HG02870 (cell line): Measurements from ENCODE around the gene RAF1.
"Not testable (repeated sequence)": the region's sequence is repeated elsewhere in the genome, so short reads cannot be mapped to it uniquely, and the experiment has no call there.

Experiments used
- ATAC-seq: cut with Tn5 transposase; IDR thresholded peaks from one replicate; pipeline ENCODE4 v1.9.1; 2021; ENCODE audit warnings: mild to moderate bottlenecking, moderate library complexity; ENCODE audit not compliant: unreplicated experiment

RAF1 gene

GRCh38 chr3:12663936-12664908 lies at the start of gene RAF1:
RAF1 (minus strand) TSS chr3:12664117; CDS start chr3:12618721, 45,396 bp downstream.
- peak; percentile 89 for ATAC-seq

GRCh38 chr3:12710062-12710461 lies 46.1 kb upstream of the RAF1 start:
- ATAC-seq = no peak

DNA sequence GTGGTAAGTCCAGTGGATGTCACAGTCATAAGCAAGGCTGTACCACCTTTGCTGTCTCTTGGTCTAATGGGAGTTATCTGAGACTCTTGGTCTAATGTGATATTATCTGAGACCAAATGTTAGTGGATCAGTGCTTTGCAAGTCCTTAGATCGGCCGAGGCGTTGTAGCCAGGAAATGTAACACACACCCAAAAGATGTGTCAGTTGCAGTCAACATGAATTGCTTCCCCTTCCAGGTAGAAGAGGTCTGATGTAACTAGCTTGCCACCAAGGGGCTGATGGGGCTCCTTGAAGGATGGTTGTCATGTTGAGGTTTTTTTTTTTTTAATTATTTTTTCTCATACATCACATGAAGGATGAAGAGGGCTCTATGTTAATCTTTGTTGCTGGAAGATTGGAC lies 45.4 kb upstream of the RAF1 start:
- ATAC-seq = no peak

DNA sequence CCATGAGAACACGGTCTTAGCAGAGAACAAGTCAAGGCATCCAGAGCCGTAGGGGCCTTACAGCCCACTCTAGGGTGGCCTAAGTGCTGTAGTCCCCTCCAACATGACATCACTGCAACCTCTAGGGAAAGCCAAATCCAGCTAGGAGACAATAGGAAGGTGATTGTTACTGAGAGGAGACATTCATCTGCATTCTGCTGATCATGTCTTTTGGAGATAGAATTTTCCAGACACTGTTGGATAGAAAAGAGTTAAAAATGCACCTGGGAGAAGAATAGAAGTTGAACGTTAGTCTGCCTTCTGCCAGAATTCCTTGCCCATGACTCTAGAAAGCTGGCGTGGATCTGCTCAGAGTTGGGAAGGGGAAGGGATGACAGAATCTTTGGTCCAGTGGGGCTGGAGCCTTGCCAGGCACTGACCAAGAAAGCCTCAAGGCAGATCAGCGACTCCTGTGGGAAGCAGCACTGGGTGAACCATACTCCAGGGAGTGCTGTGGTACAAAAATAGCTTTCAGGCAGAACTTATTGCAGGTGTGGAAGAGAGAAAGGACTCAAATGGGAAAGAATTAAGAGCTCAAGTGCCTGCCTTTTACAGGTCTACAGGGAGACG lies 44.8 kb upstream of the RAF1 start:
- ATAC-seq = no peak

- ATAC-seq = no peak
These were observed 43.5 kb upstream of the RAF1 start for GRCh38 chr3:12707449-12707848.

DNA sequence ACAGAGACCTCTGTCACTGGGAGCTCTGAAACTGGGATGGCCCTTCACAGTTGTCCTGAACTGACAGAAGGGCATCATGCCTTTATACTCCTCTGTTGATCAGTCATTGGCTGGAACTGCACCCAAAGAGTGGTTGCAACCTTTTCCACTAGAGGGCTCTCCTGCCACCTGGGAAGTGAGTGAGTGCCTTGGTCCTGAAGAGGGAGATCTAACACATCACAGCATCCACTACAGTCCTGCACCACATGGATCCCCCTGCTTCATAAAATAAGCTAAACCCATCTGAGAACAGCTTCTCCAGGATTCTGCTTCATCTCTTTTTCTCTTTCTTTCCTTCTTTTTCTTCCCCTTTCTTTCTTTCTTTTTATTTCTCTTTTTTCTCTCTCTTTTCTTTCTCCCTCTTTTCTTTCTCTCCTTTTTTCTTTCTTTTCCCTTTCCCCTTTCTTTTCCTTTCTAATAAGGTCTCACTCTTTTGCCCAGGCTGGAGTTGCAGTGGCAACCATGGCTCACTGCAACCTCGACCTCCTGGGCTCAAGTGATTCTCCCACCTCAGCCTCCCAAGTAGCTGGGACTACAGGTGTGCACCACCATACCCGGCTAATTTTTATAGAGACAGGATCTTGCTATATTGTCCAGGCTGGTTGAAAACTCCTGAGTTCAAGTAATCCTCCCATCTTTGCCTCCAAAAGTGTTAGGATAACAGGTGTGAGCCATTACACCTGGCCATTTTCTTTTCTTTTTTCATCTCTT lies 42.8 kb upstream of the RAF1 start:
- peak; percentile 92 for ATAC-seq

DNA sequence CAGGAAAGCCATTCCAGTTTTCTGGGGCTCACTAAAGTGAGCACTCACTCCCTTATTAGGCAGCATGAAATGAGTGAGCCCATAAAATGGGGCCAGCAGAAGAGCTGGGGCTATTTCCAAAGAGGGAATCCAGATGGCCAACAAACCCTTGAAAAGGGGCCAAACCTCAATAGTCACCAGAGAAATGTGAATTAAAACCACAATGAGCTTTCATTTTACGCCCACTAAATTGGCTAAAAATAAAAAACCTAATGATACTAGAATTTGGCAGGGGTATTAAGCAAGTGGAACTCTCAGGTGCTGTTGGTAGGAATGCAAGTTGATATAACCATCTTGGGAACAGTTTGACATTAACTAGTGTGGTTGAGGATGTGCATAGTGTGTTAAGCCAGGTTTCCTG lies 42.1 kb upstream of the RAF1 start:
- no peak for ATAC-seq

- no peak for ATAC-seq
These were observed 41.5 kb upstream of the RAF1 start for GRCh38 chr3:12705374-12705926.

DNA sequence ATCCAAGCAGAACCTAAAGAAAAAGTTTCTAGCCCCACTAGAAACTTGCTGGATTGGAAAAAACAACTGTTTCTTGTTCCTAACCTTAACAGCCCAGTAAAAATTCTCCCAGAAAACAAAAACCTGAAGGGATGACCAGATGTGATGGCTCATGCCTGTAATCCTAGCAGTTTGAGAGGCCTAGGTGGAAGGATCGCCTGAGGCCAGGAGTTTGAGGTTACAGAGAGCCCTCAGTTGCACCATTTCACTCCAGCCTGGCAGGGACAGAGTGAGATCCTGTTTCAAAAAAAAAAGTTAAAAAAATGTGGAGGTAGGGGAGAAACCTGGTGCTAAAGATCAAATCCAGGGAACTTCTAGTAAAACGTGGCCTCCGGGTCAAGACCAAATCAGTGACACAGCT lies 38.6 kb upstream of the RAF1 start:
- ATAC-seq = no peak

- not testable (repeated sequence) for ATAC-seq
These were observed 37.7 kb upstream of the RAF1 start for GRCh38 chr3:12701601-12702000.

DNA sequence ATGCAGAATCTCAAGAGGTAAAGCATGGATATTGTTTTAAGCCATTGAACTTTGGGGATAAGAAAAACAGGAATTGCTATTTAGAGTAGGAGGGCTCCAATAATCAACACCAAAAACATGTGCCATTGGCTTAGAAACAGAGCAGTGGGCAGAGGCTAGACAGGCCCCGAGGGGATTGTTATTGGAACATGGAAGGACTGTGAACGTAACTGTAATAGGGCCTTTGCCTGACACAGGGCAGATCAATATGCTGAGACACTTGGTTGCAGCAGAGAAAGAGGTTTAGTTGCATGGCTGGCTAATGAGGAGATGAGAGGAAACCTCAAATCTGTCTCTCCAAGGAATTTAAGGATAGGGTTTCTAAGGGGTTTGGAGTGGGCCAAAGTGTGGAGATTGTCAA lies 36.9 kb upstream of the RAF1 start:
- no peak for ATAC-seq

GRCh38 chr3:12695916-12696315 lies 32.0 kb upstream of the RAF1 start:
- ATAC-seq = no peak

DNA sequence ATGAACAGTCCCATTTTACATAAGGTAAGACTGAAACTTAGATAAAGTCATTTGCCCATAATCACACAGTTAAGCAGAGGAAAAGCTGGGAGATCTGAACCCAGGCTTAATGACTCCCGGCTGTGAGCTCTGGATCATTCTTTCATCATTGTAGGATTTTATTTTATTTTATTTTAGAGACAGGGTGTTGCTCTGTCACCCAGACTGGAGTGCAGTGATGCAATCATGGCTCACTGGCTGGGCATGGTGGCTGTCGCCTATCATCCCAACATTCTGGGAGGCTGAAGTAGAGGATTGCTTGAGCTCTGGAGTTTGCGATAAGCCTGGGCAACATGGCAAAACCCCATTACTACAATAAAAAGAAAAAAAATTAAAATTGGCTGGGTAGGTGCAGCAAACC lies 31.2 kb upstream of the RAF1 start:
- ATAC-seq = no peak

GRCh38 chr3:12692444-12692843 lies 28.5 kb upstream of the RAF1 start:
- no peak for ATAC-seq

DNA sequence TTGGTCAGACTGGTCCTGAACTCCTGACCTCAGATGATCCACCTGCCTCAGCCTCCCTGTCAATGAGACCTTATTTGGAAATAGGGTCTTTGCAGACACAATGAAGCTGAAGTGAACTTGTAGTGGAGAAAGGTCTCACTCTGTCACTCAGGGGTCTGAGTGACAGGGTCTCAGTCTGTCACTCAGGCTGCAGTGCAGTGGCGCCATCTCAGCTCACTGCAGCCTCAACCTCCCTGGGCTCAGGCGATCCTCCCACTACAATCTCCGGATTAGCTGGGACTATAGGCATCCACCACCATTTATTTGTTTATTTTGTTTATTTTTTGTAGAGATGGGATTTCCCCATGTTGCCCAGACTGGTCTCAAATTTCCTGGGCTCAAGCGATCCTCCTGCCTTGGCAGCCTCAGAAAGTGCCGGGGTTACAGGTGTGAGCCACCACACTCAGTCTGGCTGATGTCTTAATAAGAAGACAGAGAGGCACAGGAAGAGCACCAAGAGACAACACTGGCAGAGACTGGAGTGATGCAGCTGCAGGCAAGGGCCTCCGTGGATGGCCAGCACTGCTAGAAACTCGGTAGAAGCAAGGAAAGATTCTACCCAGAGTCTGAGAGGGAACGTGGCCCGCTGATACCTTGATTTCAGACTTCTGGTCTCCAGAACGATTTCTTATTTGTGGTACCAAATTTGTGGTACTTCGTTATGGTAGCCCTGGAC lies 26.2 kb upstream of the RAF1 start:
- no peak for ATAC-seq

GRCh38 chr3:12687948-12688347 lies 24.0 kb upstream of the RAF1 start:
- ATAC-seq = no peak

DNA sequence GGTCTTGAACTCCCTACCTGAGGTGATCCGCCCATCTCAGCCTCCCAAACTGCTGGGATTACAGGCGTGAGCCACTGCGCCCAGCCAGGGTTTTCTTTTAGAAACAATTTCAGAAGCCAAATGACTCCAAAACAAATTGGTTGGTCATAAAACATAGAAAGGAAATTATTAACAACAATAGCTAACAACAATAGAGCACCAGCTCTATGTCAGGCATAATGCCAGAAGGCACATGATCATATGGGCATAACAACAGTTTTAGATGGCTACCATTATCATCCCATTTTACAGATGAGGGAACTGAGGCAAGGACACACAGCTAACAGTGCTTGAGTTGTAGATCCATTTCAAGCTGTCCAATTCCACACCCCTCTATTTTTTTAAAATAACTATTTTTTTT lies 22.2 kb upstream of the RAF1 start:
- no peak for ATAC-seq

DNA sequence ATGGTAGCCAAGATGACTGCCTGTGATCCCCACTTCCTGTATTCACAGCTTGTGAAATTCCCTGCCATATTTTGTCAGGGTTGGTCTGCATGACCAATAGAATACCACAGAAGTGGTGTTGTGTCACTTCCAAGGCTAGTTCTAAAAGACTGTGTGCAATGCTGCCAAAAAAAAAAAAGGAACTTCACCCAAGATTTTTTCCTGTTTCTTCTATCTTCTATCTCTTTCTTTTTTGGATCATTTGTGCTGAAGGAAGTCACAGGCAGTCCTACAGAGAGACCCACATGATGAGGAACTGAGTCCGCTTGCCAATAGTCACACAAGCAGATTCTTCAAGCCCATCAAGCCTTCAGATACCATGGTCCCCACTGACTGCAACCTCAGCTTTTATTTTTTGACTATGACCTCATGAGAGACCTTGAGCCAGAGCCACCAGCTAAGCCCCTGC lies 18.1 kb upstream of the RAF1 start:
- no peak for ATAC-seq

DNA sequence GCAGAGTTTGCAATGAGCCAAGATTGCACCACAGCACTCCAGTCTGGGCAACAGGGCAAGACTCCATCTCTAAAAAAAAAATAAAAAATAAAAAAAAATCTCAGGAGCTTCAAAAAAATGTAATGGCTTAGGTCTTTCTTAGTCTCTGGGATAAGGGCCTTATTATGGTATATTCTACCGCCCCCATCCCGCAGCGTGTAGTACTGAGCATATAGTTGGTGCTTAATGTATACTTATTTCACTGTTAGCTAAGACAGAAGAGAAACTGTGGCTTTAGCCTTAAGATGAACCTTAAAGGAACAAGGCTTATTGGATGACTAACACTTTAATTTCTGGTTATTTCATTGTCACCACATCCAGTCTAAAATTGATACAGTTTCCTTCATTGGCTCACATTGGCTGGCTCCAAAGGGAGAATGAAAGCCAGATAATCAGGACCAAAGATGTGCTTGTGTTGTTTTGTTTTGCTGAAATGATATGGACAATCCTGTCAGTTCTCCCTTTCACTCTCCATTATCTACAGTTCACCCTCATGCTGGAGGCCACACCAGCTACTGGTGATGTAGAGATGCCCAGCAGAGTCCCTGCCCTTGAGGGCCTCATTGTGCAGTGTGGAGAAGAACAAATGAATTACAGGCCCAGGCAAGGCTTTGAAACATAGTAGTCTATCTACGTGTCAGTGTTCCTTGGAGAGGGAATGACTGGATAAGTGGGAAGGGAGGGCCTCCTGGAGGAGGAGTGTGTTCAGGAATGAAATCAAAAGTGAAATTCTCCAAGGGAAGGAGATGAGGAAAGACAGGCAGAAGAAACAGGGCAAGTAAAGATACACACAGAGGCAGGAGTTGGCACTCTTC lies 17.4 kb upstream of the RAF1 start:
- no peak for ATAC-seq

- ATAC-seq = no peak
These were observed 15.6 kb upstream of the RAF1 start for GRCh38 chr3:12679468-12679867.
